ENCODE results near the gene ZMIZ1. TPM values are rescaled to one million over a fixed set of nuclear protein-coding genes. Genes with fewer than 3 reads are reported as not detected.
A peak's percentile ranks its signal among the peaks of the same experiment; 100 is the strongest.

ZMIZ1 gene
- total RNA-seq, 4 donors from 2014 or later, result 22.7 to 37.5 (median 31.7) TPM

GRCh38 chr10:79244841-79245504 lies 176.2 kb downstream of the ZMIZ1 start:
- DNase-seq, result no peak
- peaks cover 74 to 82% of the 10 kb centered on the region in 2 donors for H3K4me1 ChIP-seq
- no peak for ATAC-seq
- H3K27me3 ChIP-seq, result no peaks in the 10 kb centered on the region
- no peak overlapping the region for H3K4me3 ChIP-seq
- in situ Hi-C loops (cut with MboI; ENCODE audit: low sequenced_read_pairs in 4 of 4) (no loop called here), intact Hi-C loops (cut with DNase I; ENCODE audit: low total_unique reads) (no loop called here)
- peak overlapping the region; percentile 62 to 79 (median 67) for H3K27ac ChIP-seq
- no peaks in the 10 kb centered on the region for H3K36me3 ChIP-seq
- TF ChIP-seq CTCF (IDR thresholded peaks at IDR 0.05 in 4 of 5, conservative IDR thresholded peaks at IDR 0.05 in 1 of 5), result no peak
- TF ChIP-seq POLR2A (IDR thresholded peaks at IDR 0.05), result no peak
- no peaks in the 10 kb centered on the region for H3K9me3 ChIP-seq

- ATAC-seq, result peak in 1 of 2 donors; percentile 1
- Histone ChIP-seq H3K9me3 (no peaks in the 10 kb centered on the region), H3K4me1 (peaks cover 76 to 86% of the 10 kb centered on the region in 2 donors), H3K27me3 (no peaks in the 10 kb centered on the region), H3K36me3 (no peaks in the 10 kb centered on the region), H3K27ac (peak overlapping the region; percentile 62 to 79 (median 67)), H3K4me3 (no peak overlapping the region)
- in situ Hi-C loops (cut with MboI; ENCODE audit: low sequenced_read_pairs in 4 of 4), result no loop called here
- intact Hi-C loops (cut with DNase I; ENCODE audit: low total_unique reads), result no loop called here
- TF ChIP-seq POLR2A (IDR thresholded peaks at IDR 0.05) (no peak), CTCF (IDR thresholded peaks at IDR 0.05 in 4 of 5, conservative IDR thresholded peaks at IDR 0.05 in 1 of 5) (no peak)
- DNase-seq, result no peak
Observed at GRCh38 chr10:79245539-79246208, 176.9 kb downstream of the ZMIZ1 start.

- no peaks in the 10 kb centered on the region for H3K36me3 ChIP-seq
- peak overlapping the region; percentile 62 to 79 (median 67) for H3K27ac ChIP-seq
- ATAC-seq, result peak; percentile 37 to 49
- H3K9me3 ChIP-seq, result no peaks in the 10 kb centered on the region
- no peaks in the 10 kb centered on the region for H3K27me3 ChIP-seq
- DNase-seq, result peak in 1 of 2 donors; percentile 82
- intact Hi-C loops (cut with DNase I; ENCODE audit: low total_unique reads), result no loop called here
- TF ChIP-seq CTCF (IDR thresholded peaks at IDR 0.05 in 4 of 5, conservative IDR thresholded peaks at IDR 0.05 in 1 of 5), result no peak
- TF ChIP-seq POLR2A (IDR thresholded peaks at IDR 0.05), result no peak
- H3K4me1 ChIP-seq, result peaks cover 70 to 82% of the 10 kb centered on the region in 2 donors
- no peak overlapping the region for H3K4me3 ChIP-seq
- in situ Hi-C loops (cut with MboI; ENCODE audit: low sequenced_read_pairs in 4 of 4), result no loop called here
Observed at GRCh38 chr10:79246209-79246581, 177.4 kb downstream of the ZMIZ1 start.

GRCh38 chr10:79246606-79247275 lies 178.0 kb downstream of the ZMIZ1 start:
- Histone ChIP-seq H3K27ac (peak overlapping the region; percentile 62 to 79 (median 67)), H3K9me3 (no peaks in the 10 kb centered on the region), H3K36me3 (no peaks in the 10 kb centered on the region), H3K27me3 (no peaks in the 10 kb centered on the region), H3K4me3 (no peak overlapping the region), H3K4me1 (peaks cover 65 to 76% of the 10 kb centered on the region in 2 donors)
- in situ Hi-C loops (cut with MboI; ENCODE audit: low sequenced_read_pairs in 4 of 4), result no loop called here
- ATAC-seq (peak; percentile 8 to 22), DNase-seq (peak; percentile 50 to 65)
- intact Hi-C loops (cut with DNase I; ENCODE audit: low total_unique reads), result no loop called here
- TF ChIP-seq POLR2A (IDR thresholded peaks at IDR 0.05), result no peak
- TF ChIP-seq CTCF (IDR thresholded peaks at IDR 0.05 in 4 of 5, conservative IDR thresholded peaks at IDR 0.05 in 1 of 5), result no peak

Measured in gastrocnemius medialis (tissue), 4 donors.